GM21423 (cell line): ENCODE results near the gene CNP.
"Not testable (repeated sequence)": the region's sequence is repeated elsewhere in the genome, so short reads cannot be mapped to it uniquely, and the experiment has no call there.

ENCODE experiments used
- ATAC-seq: cut with Tn5 transposase; IDR thresholded peaks from one replicate; pipeline ENCODE4 v1.9.1; 2021; ENCODE audit warnings: mild to moderate bottlenecking, moderate library complexity; ENCODE audit not compliant: unreplicated experiment

The CNP gene

GRCh38 chr17:41966463-41967140 is at the start of gene CNP:
Gene CNP (plus strand): TSS chr17:41966795. CDS start chr17:41966885, 90 bp downstream.
- ATAC-seq: peak; percentile 65

- ATAC-seq: no peak
Measured at GRCh38 chr17:41917192-41917591, 49.4 kb upstream of the CNP start.

GRCh38 chr17:41917679-41918313 is 48.8 kb upstream of the CNP start:
- no peak for ATAC-seq

GRCh38 chr17:41918314-41919164 is 48.1 kb upstream of the CNP start, which contains the start of gene ACLY:
Gene ACLY (minus strand): TSS chr17:41918951. CDS start chr17:41913873, 5,078 bp downstream.
- peak; percentile 94 for ATAC-seq

GRCh38 chr17:41919165-41919817 is 47.3 kb upstream of the CNP start:
- ATAC-seq: no peak

- ATAC-seq: no peak
Measured at GRCh38 chr17:41919840-41920579, 46.6 kb upstream of the CNP start.

- ATAC-seq: no peak
Measured at GRCh38 chr17:41920580-41920955, 46.0 kb upstream of the CNP start.

GRCh38 chr17:41925991-41926590 is 40.5 kb upstream of the CNP start:
- no peak for ATAC-seq

GRCh38 chr17:41928693-41929251 is 37.8 kb upstream of the CNP start:
- no peak for ATAC-seq

- ATAC-seq: peak; percentile 91
Measured at GRCh38 chr17:41930009-41930832, 36.4 kb upstream of the CNP start, which contains the start of gene ODAD4. Gene ODAD4 (plus strand): TSS chr17:41930617. CDS start chr17:41930724, 107 bp downstream.

GRCh38 chr17:41930833-41931156 is 35.8 kb upstream of the CNP start:
- peak; percentile 17 for ATAC-seq

- not testable (repeated sequence) for ATAC-seq
Measured at GRCh38 chr17:41931715-41932114, 34.9 kb upstream of the CNP start.

GRCh38 chr17:41932816-41933389 is 33.7 kb upstream of the CNP start:
- ATAC-seq: no peak

GRCh38 chr17:41935641-41936040 is 31.0 kb upstream of the CNP start:
- ATAC-seq: no peak

- no peak for ATAC-seq
Measured at GRCh38 chr17:41937970-41938954, 28.3 kb upstream of the CNP start.

GRCh38 chr17:41939044-41939692 is 27.4 kb upstream of the CNP start:
- ATAC-seq: no peak

- ATAC-seq: no peak
Measured at GRCh38 chr17:41939693-41940090, 26.9 kb upstream of the CNP start.
